Sigmoid colon (tissue), 7 donors: ENCODE results near the gene METTL13. TPM values are rescaled to one million over a fixed set of nuclear protein-coding genes. Genes with fewer than 3 reads are reported as not detected.
A peak's percentile ranks its signal among the peaks of the same experiment; 100 is the strongest.

ENCODE experiments used
- DNase-seq: peaks from one replicate; pipeline ENCODE4 v3.0.0-alpha.2; 2019
- H3K27ac ChIP-seq, 4 donors: fragments of 200-600 bp; sonication (generic); one replicate each; pipeline ENCODE4 v1.5.1; 2016 to 2019; ENCODE audit warnings: mild to moderate bottlenecking in 1 of 4
- H3K27me3 ChIP-seq, 3 donors: fragments of 200-600 bp; sonication (generic); one replicate each; pipeline ENCODE4 v1.5.1; 2019; ENCODE audit warnings: mild to moderate bottlenecking in 1 of 3
- H3K36me3 ChIP-seq, 4 donors: fragments of 200-600 bp; sonication (generic); one replicate each; pipeline ENCODE4 v1.5.1; 2016 to 2019
- H3K4me1 ChIP-seq, 4 donors: fragments of 200-600 bp; sonication (generic); one replicate each; pipeline ENCODE4 v1.5.1; 2017 to 2019
- H3K4me3 ChIP-seq, 4 donors: fragments of 200-600 bp; sonication (generic); one replicate each; pipeline ENCODE4 v1.5.1; 2017 to 2019; ENCODE audit warnings: mild to moderate bottlenecking in 2 of 4, moderate library complexity in 1 of 4
- H3K9me3 ChIP-seq, 4 donors: fragments of 200-600 bp in 3 of 4; sonication (generic) in 3 of 4; one replicate each; pipeline versions ENCODE4 v1.5.1 to v1.6.1; 2013 to 2019
- CTCF ChIP-seq, 4 experiments: fragments of 450-650 bp in 3 of 4; fragments of 200-600 bp in 1 of 4; IDR thresholded peaks; one replicate each; pipeline ENCODE4 v1.5.1; 2016 to 2019; ENCODE audit warnings: antibody characterized with exemption in 4 of 4, mild to moderate bottlenecking in 3 of 4, moderate library complexity in 2 of 4
- EP300 ChIP-seq, 4 donors: sonication (generic); formaldehyde crosslinking; IDR thresholded peaks; one replicate each; pipeline ENCODE4 v1.6.1; 2017; ENCODE audit warnings: antibody characterized with exemption in 4 of 4
- POLR2A ChIP-seq, 2 donors: fragments of 450-650 bp; IDR thresholded peaks; one replicate each; pipeline ENCODE4 v1.6.1; 2016; ENCODE audit warnings: antibody characterized with exemption in 2 of 2, mild to moderate bottlenecking in 2 of 2, moderate library complexity in 2 of 2
- POLR2AphosphoS5 ChIP-seq, 4 donors: sonication (generic); formaldehyde crosslinking; IDR thresholded peaks; one replicate each; pipeline ENCODE4 v1.6.1; 2017; ENCODE audit warnings: antibody characterized with exemption in 4 of 4
- whole genome bisulfite sequencing, 2 donors: extraction: QIAGEN DNeasy Blood & Tissue Kit; methylation state at CpG; one replicate each; pipeline ENCODE4 v1.1.7; 2013; 5-methylcytosine and 5-hydroxymethylcytosine counted together
- intact Hi-C: fragments of 100-400 bp; cut with DNase I; formaldehyde crosslinking; loops from one replicate; pipeline ENCODE4 v1.15.1; 2023
- polyA plus RNA-seq, 3 donors: library from polyadenylated mRNA; stranded (reverse); fragments of 200-250 nt; gene quantifications; one replicate each; pipeline ENCODE4 v1.2.3, GENCODE V29; 2013
- total RNA-seq, 4 donors: library from RNA; depleted of rRNA; stranded (reverse); fragments of >200 nt; gene quantifications; one replicate each; pipeline ENCODE4 v1.1.0, GENCODE V29; 2016
- donor health status: healthy with polysubstance abuse.
- donor health status: Bipolar disorder and iron deficiency.
- donor health status: healthy.

The METTL13 gene
- total and polyA plus RNA-seq, 7 donors, result 8.4 to 29.3 (median 16.1) TPM

DNA sequence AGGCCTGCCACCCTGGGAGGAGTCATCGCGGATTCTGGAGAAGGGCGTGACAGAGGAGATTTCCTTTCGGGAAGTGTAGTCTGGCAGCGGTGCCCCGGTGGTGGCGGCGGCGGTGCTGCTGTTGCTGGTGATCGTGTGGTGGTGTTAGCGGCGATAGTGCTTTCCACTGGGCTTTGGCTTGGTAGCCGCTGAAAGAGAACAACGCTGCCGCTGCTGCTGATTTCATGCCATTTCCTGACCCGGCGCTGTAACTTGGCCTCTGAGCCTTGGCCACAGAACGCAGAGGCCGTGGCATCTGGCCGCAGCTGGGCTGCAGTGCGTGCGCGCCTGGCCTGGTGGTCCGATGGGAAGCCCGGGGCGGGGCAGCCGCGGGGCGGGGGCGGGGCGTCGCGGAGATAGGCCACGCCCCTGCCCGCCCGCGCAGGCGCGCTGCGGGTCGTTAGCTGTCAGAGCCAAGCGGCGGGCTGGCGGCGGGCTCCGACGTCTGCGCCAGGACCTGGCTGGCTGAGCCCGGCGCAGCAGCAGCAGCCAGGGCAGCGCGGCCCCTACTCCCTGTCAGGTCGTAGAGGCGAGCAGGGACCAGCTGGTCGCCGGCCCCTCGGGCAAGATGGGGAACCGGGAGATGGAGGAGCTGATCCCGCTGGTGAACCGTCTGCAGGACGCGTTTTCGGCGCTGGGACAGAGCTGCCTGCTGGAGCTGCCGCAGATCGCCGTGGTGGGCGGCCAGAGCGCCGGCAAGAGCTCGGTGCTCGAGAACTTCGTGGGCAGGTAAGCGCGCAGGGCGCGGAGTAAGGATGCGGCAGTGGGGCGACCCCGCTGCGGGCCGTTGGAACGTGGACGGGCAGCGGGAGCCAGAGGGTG is 59.8 kb downstream of the METTL13 start, which contains the start of gene DNM3:
TSS of gene DNM3 (plus strand) at position 449 of the 861 bp plus-strand sequence. CDS start at position 608, 159 bp downstream.
- intact Hi-C loops, result loop anchor here (2.0 to 10.0 kb wide), 6 partner anchors 39 to 1354 kb away; partner anchors contain the start of genes METTL13, PRRC2C and VAMP4
- peaks cover 0 to 11% (median 4%) of the 10 kb centered on the region in 4 donors for H3K4me1 ChIP-seq
- no peaks in the 10 kb centered on the region for H3K27me3 ChIP-seq
- no peaks in the 10 kb centered on the region for H3K36me3 ChIP-seq
- peak within 1 kb of the TSS; percentile 65 to 82 (median 78) for H3K4me3 ChIP-seq
- TF ChIP-seq CTCF (IDR thresholded peaks at IDR 0.05), result no peak
- no peak for TF ChIP-seq EP300 (IDR thresholded peaks at IDR 0.05)
- TF ChIP-seq POLR2AphosphoS5 (IDR thresholded peaks at IDR 0.05), result peak; percentile 18 to 83 (median 77)
- TF ChIP-seq POLR2A (IDR thresholded peaks at IDR 0.05), result no peak
- H3K27ac ChIP-seq, result peak within 1 kb of the TSS; percentile 71 to 79 (median 75)
- no peaks in the 10 kb centered on the region for H3K9me3 ChIP-seq
- peak; percentile 91 for DNase-seq
- 1 to 5% methylated on average over 85 of the region's 85 CpGs for WGBS, 2 donors

- 3% methylated on average over 40 of the region's 40 CpGs for WGBS, 2 donors
- peaks cover 0 to 11% (median 4%) of the 10 kb centered on the region in 4 donors for H3K4me1 ChIP-seq
- no peaks in the 10 kb centered on the region for H3K36me3 ChIP-seq
- no peak for TF ChIP-seq POLR2A (IDR thresholded peaks at IDR 0.05)
- no peak for TF ChIP-seq POLR2AphosphoS5 (IDR thresholded peaks at IDR 0.05)
- no peak for TF ChIP-seq EP300 (IDR thresholded peaks at IDR 0.05)
- no peak for TF ChIP-seq CTCF (IDR thresholded peaks at IDR 0.05)
- H3K27me3 ChIP-seq, result no peaks in the 10 kb centered on the region
- intact Hi-C loops, result loop anchor here (2.0 to 10.0 kb wide), 6 partner anchors 40 to 1353 kb away; partner anchors contain the start of genes METTL13, PRRC2C and VAMP4
- DNase-seq, result peak; percentile 64
- H3K27ac ChIP-seq, result peak overlapping the region; percentile 71 to 79 (median 75)
- H3K9me3 ChIP-seq, result no peaks in the 10 kb centered on the region
- peak overlapping the region; percentile 65 to 82 (median 78) for H3K4me3 ChIP-seq
Observed at GRCh38 chr1:171841931-171842761, 60.7 kb downstream of the METTL13 start.

- 77 to 91% methylated on average over 2 of the region's 2 CpGs for WGBS, 2 donors
- H3K27ac ChIP-seq, result no peak overlapping the region
- intact Hi-C loops, result loop anchor here (5.0 to 10.0 kb wide), 5 partner anchors 42 to 1350 kb away; partner anchors contain the start of genes METTL13 and PRRC2C
Observed at GRCh38 chr1:171844381-171844780, 62.9 kb downstream of the METTL13 start.

More at GRCh38 chr1:171844381-171844780, 62.9 kb downstream of the METTL13 start:
- H3K9me3 ChIP-seq, result no peaks in the 10 kb centered on the region
- H3K36me3 ChIP-seq, result no peaks in the 10 kb centered on the region
- TF ChIP-seq POLR2AphosphoS5 (IDR thresholded peaks at IDR 0.05) (no peak), EP300 (IDR thresholded peaks at IDR 0.05) (no peak), CTCF (IDR thresholded peaks at IDR 0.05) (no peak)
- H3K4me3 ChIP-seq, result no peak overlapping the region
- no peak for DNase-seq
- peaks cover 0 to 11% (median 4%) of the 10 kb centered on the region in 4 donors for H3K4me1 ChIP-seq
- no peaks in the 10 kb centered on the region for H3K27me3 ChIP-seq
